ENCODE data around the gene FADS1.

The FADS1 gene

GRCh38 chr11:61860054-61860903, 43.5 kb upstream of the FADS1 start:
- H3K4me3 ChIP-seq (ENCODE audit: insufficient read length, low read depth): no peak overlapping the region
- no peak overlapping the region for H3K9ac ChIP-seq (ENCODE audit: insufficient read length, low read depth)
- no peak for DNase-seq (ENCODE audit: low read depth, low spot score)
- no peaks in the 10 kb centered on the region for H3K9me3 ChIP-seq (ENCODE audit: insufficient read depth, low read length)
- peaks cover 9% of the 10 kb centered on the region for H3K4me1 ChIP-seq (ENCODE audit: insufficient read depth, insufficient read length)
- H3K27me3 ChIP-seq (ENCODE audit: insufficient read depth, insufficient read length): no peaks in the 10 kb centered on the region
- H3K36me3 ChIP-seq (ENCODE audit: insufficient read depth, insufficient read length, low read length): peaks cover 81% of the 10 kb centered on the region
- TF ChIP-seq YY1 (IDR thresholded peaks at IDR 0.05; ENCODE audit: insufficient read depth, insufficient read length): no peak
- no peak for TF ChIP-seq SUZ12 (IDR thresholded peaks at IDR 0.05; ENCODE audit: extremely low read depth, insufficient read depth, insufficient read length)
- no peak for TF ChIP-seq ZNF274 (IDR thresholded peaks at IDR 0.05; ENCODE audit: low read depth, low read length)

GRCh38 chr11:61855939-61856680, 39.3 kb upstream of the FADS1 start:
- no peak overlapping the region for H3K9ac ChIP-seq (ENCODE audit: insufficient read length, low read depth)
- no peaks in the 10 kb centered on the region for H3K27me3 ChIP-seq (ENCODE audit: insufficient read depth, insufficient read length)
- peaks cover 78% of the 10 kb centered on the region for H3K36me3 ChIP-seq (ENCODE audit: insufficient read depth, insufficient read length, low read length)
- H3K4me3 ChIP-seq (ENCODE audit: insufficient read length, low read depth): no peak overlapping the region
- no peaks in the 10 kb centered on the region for H3K9me3 ChIP-seq (ENCODE audit: insufficient read depth, low read length)
- TF ChIP-seq ZNF274 (IDR thresholded peaks at IDR 0.05; ENCODE audit: low read depth, low read length): no peak
- TF ChIP-seq YY1 (IDR thresholded peaks at IDR 0.05; ENCODE audit: insufficient read depth, insufficient read length): no peak
- TF ChIP-seq SUZ12 (IDR thresholded peaks at IDR 0.05; ENCODE audit: extremely low read depth, insufficient read depth, insufficient read length): no peak
- H3K4me1 ChIP-seq (ENCODE audit: insufficient read depth, insufficient read length): peaks cover 18% of the 10 kb centered on the region
- DNase-seq (ENCODE audit: low read depth, low spot score): no peak

GRCh38 chr11:61854966-61855714, 38.3 kb upstream of the FADS1 start:
- no peak overlapping the region for H3K4me3 ChIP-seq (ENCODE audit: insufficient read length, low read depth)
- H3K9ac ChIP-seq (ENCODE audit: insufficient read length, low read depth): no peak overlapping the region
- no peak for DNase-seq (ENCODE audit: low read depth, low spot score)
- peaks cover 82% of the 10 kb centered on the region for H3K36me3 ChIP-seq (ENCODE audit: insufficient read depth, insufficient read length, low read length)
- no peaks in the 10 kb centered on the region for H3K27me3 ChIP-seq (ENCODE audit: insufficient read depth, insufficient read length)
- TF ChIP-seq ZNF274 (IDR thresholded peaks at IDR 0.05; ENCODE audit: low read depth, low read length): no peak
- peaks cover 16% of the 10 kb centered on the region for H3K4me1 ChIP-seq (ENCODE audit: insufficient read depth, insufficient read length)
- H3K9me3 ChIP-seq (ENCODE audit: insufficient read depth, low read length): no peaks in the 10 kb centered on the region

DNA sequence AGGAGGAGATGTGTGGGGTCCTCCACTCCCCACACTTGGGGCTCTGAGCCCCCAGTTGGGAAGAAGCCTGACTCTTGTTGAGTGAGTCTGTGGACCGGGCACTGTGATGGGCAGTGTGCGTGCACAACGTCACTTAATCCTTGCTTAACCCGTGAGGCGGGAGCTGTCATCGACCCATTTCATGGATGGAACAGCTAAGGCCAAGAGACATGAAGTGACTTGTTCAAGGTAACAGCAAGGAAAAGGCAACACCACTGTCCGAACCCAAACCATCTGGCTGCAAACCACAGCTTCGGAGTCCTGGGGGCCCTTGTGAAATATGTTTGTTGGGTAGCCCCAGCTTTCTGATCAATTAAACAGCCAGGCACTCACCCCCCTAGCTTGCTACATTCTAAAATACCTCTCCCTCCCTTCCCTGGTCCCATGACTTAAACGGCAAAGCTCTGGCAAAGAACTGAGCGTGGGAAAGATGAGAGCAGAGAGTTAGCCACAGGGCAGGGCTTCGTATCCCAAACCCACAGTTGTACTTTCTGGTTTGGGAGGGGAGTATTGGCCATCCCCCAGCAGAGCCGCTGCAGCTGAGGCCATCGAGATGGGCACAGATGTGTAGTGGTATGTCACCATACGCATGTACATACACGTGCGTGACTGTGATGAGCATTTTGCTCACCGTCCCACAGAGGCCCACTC, 37.5 kb upstream of the FADS1 start:
- Histone ChIP-seq H3K27me3 (ENCODE audit: insufficient read depth, insufficient read length) (no peaks in the 10 kb centered on the region), H3K4me1 (ENCODE audit: insufficient read depth, insufficient read length) (peaks cover 14% of the 10 kb centered on the region), H3K9ac (ENCODE audit: insufficient read length, low read depth) (no peak overlapping the region), H3K36me3 (ENCODE audit: insufficient read depth, insufficient read length, low read length) (peaks cover 83% of the 10 kb centered on the region), H3K4me3 (ENCODE audit: insufficient read length, low read depth) (no peak overlapping the region), H3K9me3 (ENCODE audit: insufficient read depth, low read length) (no peaks in the 10 kb centered on the region)
- no peak for DNase-seq (ENCODE audit: low read depth, low spot score)
- TF ChIP-seq YY1 (IDR thresholded peaks at IDR 0.05; ENCODE audit: insufficient read depth, insufficient read length): no peak
- TF ChIP-seq ZNF274 (IDR thresholded peaks at IDR 0.05; ENCODE audit: low read depth, low read length): no peak
- TF ChIP-seq SUZ12 (IDR thresholded peaks at IDR 0.05; ENCODE audit: extremely low read depth, insufficient read depth, insufficient read length): no peak

DNA sequence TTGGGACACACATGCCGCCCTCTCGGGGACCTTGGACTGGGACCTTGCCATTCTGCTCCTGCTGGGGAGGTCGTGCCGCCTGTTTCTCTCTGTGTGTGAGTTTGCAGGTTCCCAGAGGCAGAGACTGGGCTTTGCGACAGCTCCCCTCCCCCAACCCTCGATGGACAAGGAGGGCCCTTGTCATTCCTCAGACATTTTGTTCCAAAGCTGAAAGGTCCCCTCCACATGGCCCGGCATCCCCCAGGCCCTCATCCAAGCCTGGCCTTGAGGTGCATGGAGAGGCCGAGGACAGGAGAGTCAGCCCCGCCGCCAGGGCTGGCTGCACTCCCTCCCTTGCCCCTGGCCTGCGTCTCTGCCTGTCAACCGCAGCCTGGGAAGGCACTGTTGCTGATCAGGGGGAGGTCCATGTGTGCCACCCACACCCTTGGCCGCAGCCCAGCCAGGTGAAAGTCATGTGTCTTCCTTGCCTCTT, 36.9 kb upstream of the FADS1 start:
- Histone ChIP-seq H3K4me1 (ENCODE audit: insufficient read depth, insufficient read length) (peaks cover 14% of the 10 kb centered on the region), H3K9ac (ENCODE audit: insufficient read length, low read depth) (no peak overlapping the region), H3K36me3 (ENCODE audit: insufficient read depth, insufficient read length, low read length) (peaks cover 83% of the 10 kb centered on the region), H3K4me3 (ENCODE audit: insufficient read length, low read depth) (no peak overlapping the region), H3K9me3 (ENCODE audit: insufficient read depth, low read length) (no peaks in the 10 kb centered on the region), H3K27me3 (ENCODE audit: insufficient read depth, insufficient read length) (no peaks in the 10 kb centered on the region)
- DNase-seq (ENCODE audit: low read depth, low spot score): no peak
- TF ChIP-seq ZNF274 (IDR thresholded peaks at IDR 0.05; ENCODE audit: low read depth, low read length) (no peak), SUZ12 (IDR thresholded peaks at IDR 0.05; ENCODE audit: extremely low read depth, insufficient read depth, insufficient read length) (no peak), YY1 (IDR thresholded peaks at IDR 0.05; ENCODE audit: insufficient read depth, insufficient read length) (no peak)

DNA sequence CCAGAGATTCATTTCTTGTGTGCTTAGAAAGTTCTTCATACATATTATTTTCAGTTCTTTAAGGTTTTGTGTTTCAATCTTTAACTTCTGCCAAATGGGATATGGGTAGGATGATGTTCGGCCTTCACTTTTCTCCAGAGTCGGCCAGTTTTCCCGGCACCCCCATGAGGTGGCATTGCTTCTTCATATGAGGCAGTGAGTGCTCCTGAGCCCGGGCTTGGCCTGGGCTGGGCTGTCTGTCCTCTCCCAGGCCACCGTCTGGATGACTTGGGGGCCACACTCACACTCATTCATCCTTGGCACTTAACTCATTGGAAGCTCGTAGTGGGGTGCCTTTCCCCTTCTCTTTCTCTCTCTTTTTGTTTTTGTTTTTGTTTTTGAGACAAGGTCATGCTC, 35.1 kb upstream of the FADS1 start:
- peaks cover 88% of the 10 kb centered on the region for H3K36me3 ChIP-seq (ENCODE audit: insufficient read depth, insufficient read length, low read length)
- H3K4me1 ChIP-seq (ENCODE audit: insufficient read depth, insufficient read length): peaks cover 14% of the 10 kb centered on the region
- TF ChIP-seq YY1 (IDR thresholded peaks at IDR 0.05; ENCODE audit: insufficient read depth, insufficient read length) (no peak), ZNF274 (IDR thresholded peaks at IDR 0.05; ENCODE audit: low read depth, low read length) (no peak), SUZ12 (IDR thresholded peaks at IDR 0.05; ENCODE audit: extremely low read depth, insufficient read depth, insufficient read length) (no peak)

More for the DNA sequence above, 35.1 kb upstream of the FADS1 start:
- no peak for DNase-seq (ENCODE audit: low read depth, low spot score)
- H3K27me3 ChIP-seq (ENCODE audit: insufficient read depth, insufficient read length): no peaks in the 10 kb centered on the region
- H3K9me3 ChIP-seq (ENCODE audit: insufficient read depth, low read length): no peaks in the 10 kb centered on the region
- H3K9ac ChIP-seq (ENCODE audit: insufficient read length, low read depth): no peak overlapping the region
- H3K4me3 ChIP-seq (ENCODE audit: insufficient read length, low read depth): no peak overlapping the region
